ENCODE data around the gene ADORA3.

DNA sequence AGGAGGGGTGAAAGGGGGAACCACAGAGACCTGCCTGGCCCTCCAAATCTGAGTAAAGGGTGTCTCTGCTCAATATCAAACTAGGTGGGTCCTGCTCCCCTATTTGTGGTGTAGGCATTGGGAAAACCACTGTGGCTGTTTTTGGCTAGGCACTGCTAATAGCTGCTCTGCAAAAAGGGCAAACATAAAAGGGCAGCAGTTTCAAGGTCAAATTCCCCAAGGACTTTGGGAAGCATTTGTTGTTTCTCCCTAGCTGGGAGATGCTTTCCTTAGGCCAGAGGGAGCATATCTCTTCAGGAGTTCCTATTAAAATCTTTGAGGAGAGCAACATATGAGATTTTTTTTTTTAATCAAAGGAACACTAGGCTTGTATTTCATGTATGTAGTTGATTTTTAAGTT, 27.2 kb downstream of the ADORA3 start:
- TF ChIP-seq RAD21 (IDR thresholded peaks at IDR 0.05; ENCODE audit: low read depth) (no peak), YY1 (IDR thresholded peaks at IDR 0.05; ENCODE audit: low read depth) (no peak), TAF1 (IDR thresholded peaks at IDR 0.05; ENCODE audit: low read depth) (no peak), EGR1 (IDR thresholded peaks at IDR 0.05) (no peak), EP300 (IDR thresholded peaks at IDR 0.05; ENCODE audit: borderline replicate concordance) (no peak), TEAD4 (IDR thresholded peaks at IDR 0.05) (no peak)
- TF ChIP-seq, protein P1, sequence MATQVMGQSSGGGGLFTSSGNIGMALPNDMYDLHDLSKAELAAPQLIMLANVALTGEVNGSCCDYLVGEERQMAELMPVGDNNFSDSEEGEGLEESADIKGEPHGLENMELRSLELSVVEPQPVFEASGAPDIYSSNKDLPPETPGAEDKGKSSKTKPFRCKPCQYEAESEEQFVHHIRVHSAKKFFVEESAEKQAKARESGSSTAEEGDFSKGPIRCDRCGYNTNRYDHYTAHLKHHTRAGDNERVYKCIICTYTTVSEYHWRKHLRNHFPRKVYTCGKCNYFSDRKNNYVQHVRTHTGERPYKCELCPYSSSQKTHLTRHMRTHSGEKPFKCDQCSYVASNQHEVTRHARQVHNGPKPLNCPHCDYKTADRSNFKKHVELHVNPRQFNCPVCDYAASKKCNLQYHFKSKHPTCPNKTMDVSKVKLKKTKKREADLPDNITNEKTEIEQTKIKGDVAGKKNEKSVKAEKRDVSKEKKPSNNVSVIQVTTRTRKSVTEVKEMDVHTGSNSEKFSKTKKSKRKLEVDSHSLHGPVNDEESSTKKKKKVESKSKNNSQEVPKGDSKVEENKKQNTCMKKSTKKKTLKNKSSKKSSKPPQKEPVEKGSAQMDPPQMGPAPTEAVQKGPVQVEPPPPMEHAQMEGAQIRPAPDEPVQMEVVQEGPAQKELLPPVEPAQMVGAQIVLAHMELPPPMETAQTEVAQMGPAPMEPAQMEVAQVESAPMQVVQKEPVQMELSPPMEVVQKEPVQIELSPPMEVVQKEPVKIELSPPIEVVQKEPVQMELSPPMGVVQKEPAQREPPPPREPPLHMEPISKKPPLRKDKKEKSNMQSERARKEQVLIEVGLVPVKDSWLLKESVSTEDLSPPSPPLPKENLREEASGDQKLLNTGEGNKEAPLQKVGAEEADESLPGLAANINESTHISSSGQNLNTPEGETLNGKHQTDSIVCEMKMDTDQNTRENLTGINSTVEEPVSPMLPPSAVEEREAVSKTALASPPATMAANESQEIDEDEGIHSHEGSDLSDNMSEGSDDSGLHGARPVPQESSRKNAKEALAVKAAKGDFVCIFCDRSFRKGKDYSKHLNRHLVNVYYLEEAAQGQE (IDR thresholded peaks at IDR 0.05; ENCODE audit: low read depth): no peak
